Psoas muscle (tissue), 8 donors: ENCODE data around the gene SQSTM1. TPM values are rescaled to one million over a fixed set of nuclear protein-coding genes. Genes with fewer than 3 reads are reported as not detected.

ENCODE experiments used
- ATAC-seq, 4 donors: fragments of 200-7000 bp; cut with Tn5 transposase; one replicate each; pipeline ENCODE4 v1.9.1; 2020; ENCODE audit warnings: moderate library complexity in 3 of 4, mild to moderate bottlenecking in 2 of 4
- DNase-seq, 2 donors: peaks; one replicate each; pipeline ENCODE4 v3.0.0-alpha.2; 2020
- H3K27ac ChIP-seq: fragments of 200-600 bp; one replicate; pipeline ENCODE4 v1.8.0; 2022
- H3K27me3 ChIP-seq, 3 donors: fragments of 200-600 bp in 1 of 3; one replicate each; pipeline versions ENCODE4 v1.6.1 to v1.8.0; 2013 to 2022; ENCODE audit warnings: low read length in 2 of 3, mild to moderate bottlenecking in 2 of 3, moderate library complexity in 1 of 3; ENCODE audit not compliant: insufficient read depth in 3 of 3
- H3K36me3 ChIP-seq, 2 donors: fragments of 200-600 bp in 1 of 2; one replicate each; pipeline versions ENCODE4 v1.6.1 to v1.8.0; 2013 to 2022; ENCODE audit warnings: low read depth in 1 of 2, mild to moderate bottlenecking in 1 of 2, moderate library complexity in 1 of 2; ENCODE audit not compliant: insufficient read depth in 1 of 2
- H3K4me1 ChIP-seq: fragments of 200-600 bp; one replicate; pipeline ENCODE4 v1.8.0; 2022
- H3K4me3 ChIP-seq: fragments of 200-600 bp; one replicate; pipeline ENCODE4 v1.8.0; 2022; ENCODE audit warnings: mild to moderate bottlenecking
- H3K9me3 ChIP-seq: fragments of 200-600 bp; one replicate; pipeline ENCODE4 v1.8.0; 2022
- CTCF ChIP-seq: fragments of 200-600 bp; IDR thresholded peaks from one replicate; pipeline ENCODE4 v1.8.0; 2022; ENCODE audit warnings: antibody characterized with exemption
- WGBS, 3 donors: extraction: QIAGEN DNeasy Blood & Tissue Kit; methylation state at CpG; one replicate each; pipeline versions ENCODE4 v1.1.6 to v1.1.7; 2013; 5-methylcytosine and 5-hydroxymethylcytosine counted together
- intact Hi-C, 2 donors: fragments of 100-400 bp; cut with DNase I; formaldehyde crosslinking; loops; one replicate each; pipeline versions ENCODE4 v1.11.0 to v1.14.2; 2022
- polyA plus RNA-seq, 3 donors: library from polyadenylated mRNA; stranded (reverse); fragments of 200-250 nt; gene quantifications; one replicate each; pipeline ENCODE4 v1.2.3, GENCODE V29; 2013
- total RNA-seq, 4 donors: library from RNA; stranded (reverse); fragmentation: NEBNext Ultra II Directional in 2 of 4; extraction: Animal tissue kit (Norgen Biotek cat#: 25700) in 2 of 4; gene quantifications; one replicate each; pipeline versions ENCODE4 v1.2.1 to v1.2.4, GENCODE V29; 2021 to 2023
- donor health status: healthy with polysubstance abuse.
- donor health status: DM: no; HTN: no; CAD: no; lungs with moderate emphysema.
- donor health status: Bipolar disorder and iron deficiency.
- donor health status: healthy.
- donor health status: DM: yes; HTN: yes; CAD: no.
- donor health status: DM: no; HTN: no; CAD: no.
- donor health status: DM: no; HTN: no; CAD: no.
- donor health status: DM: yes; HTN: yes; CAD: no.

The SQSTM1 gene
- total and polyA plus RNA-seq, 7 donors = 463 to 1,199 (median 707) TPM

GRCh38 chr5:179798771-179799643, 21.7 kb upstream of the SQSTM1 start:
- intact Hi-C loops = no loop called here
- Histone ChIP-seq H3K9me3 (no peaks in the 10 kb centered on the region), H3K27ac (no peak overlapping the region), H3K27me3 (no peaks in the 10 kb centered on the region), H3K4me1 (peaks cover 35% of the 10 kb centered on the region), H3K36me3 (peaks cover 3 to 45% of the 10 kb centered on the region in 2 donors), H3K4me3 (no peak overlapping the region)
- ATAC-seq (no peak), DNase-seq (no peak)
- TF ChIP-seq CTCF = no peak
- WGBS, 3 donors = 94 to 97% (median 95%) methylated on average over 36 of the region's 36 CpGs

DNA sequence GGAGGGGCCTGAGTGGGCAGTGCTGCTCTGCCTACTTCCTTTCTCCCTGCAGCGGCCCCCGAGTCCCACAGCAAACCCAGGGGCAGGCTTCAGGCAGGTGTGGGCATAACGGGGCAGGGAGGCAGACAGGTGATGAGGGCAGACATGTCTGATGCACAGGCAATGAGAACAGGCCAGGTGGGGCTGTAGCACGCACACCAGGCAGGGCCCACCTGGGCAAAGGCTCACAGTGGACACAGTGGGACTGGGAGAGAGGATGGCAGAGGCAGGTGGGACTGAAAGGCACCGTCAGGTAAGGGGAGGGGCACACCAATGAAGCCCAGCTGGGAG, 21.1 kb upstream of the SQSTM1 start:
- peaks cover 41% of the 10 kb centered on the region for H3K4me1 ChIP-seq
- intact Hi-C loops = no loop called here

GRCh38 chr5:179800071-179800695, 20.5 kb upstream of the SQSTM1 start:
- no peaks in the 10 kb centered on the region for H3K27me3 ChIP-seq
- DNase-seq (no peak), ATAC-seq (no peak)
- peaks cover 40% of the 10 kb centered on the region for H3K4me1 ChIP-seq
- H3K9me3 ChIP-seq = no peaks in the 10 kb centered on the region
- H3K36me3 ChIP-seq = peaks cover 3 to 45% of the 10 kb centered on the region in 2 donors
- 92 to 94% (median 94%) methylated on average over 20 to 21 of the region's 21 CpGs for WGBS, 3 donors
- no peak for TF ChIP-seq CTCF
- intact Hi-C loops = loop anchor here (5.0 to 10.0 kb wide), 4 partner anchors 57 to 295 kb away; partner anchors contain the start of genes TBC1D9B (in 2 of the 2) and MRNIP (in 1 of the 2)
- no peak overlapping the region for H3K4me3 ChIP-seq
- no peak overlapping the region for H3K27ac ChIP-seq

More for the DNA sequence above, 21.1 kb upstream of the SQSTM1 start:
- Histone ChIP-seq H3K27me3 (no peaks in the 10 kb centered on the region), H3K9me3 (no peaks in the 10 kb centered on the region), H3K4me3 (no peak overlapping the region), H3K36me3 (peaks cover 3 to 45% of the 10 kb centered on the region in 2 donors), H3K27ac (no peak overlapping the region)
- DNase-seq (no peak), ATAC-seq (no peak)
- no peak for TF ChIP-seq CTCF
- 90 to 93% (median 92%) methylated on average over 4 to 5 of the region's 5 CpGs for WGBS, 3 donors

DNA sequence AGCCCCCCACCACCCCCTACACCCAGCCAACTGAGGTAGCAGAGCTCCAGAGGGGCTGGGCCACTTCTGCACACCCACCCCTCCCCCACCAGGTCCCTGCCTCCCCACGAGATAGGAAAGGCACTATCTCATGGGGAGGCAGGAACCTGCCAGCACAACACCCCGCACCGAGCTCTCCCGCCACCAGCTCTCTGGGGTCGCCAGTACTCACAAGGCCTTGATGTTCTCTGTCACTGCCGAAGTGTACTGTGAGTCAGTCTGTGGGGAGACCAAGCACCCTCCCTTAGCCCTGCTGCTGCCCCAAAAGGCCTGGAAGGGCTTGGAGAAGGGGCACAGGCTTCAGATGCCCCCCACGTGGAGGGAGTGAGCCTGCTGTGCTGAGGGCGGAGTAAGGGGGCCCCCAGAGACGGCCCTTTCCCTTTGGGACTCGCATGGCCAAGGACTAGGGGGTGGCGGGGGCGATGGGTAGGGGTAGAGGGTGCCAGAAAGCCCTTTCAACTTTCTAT, 20.0 kb upstream of the SQSTM1 start:
- TF ChIP-seq CTCF = no peak
- H3K27me3 ChIP-seq = no peaks in the 10 kb centered on the region
- H3K4me3 ChIP-seq = no peak overlapping the region
- H3K27ac ChIP-seq = no peak overlapping the region
- peaks cover 38% of the 10 kb centered on the region for H3K4me1 ChIP-seq
- intact Hi-C loops = loop anchor here (5.0 to 10.0 kb wide), 4 partner anchors 57 to 294 kb away; partner anchors contain the start of genes TBC1D9B (in 2 of the 2) and MRNIP (in 1 of the 2)
- H3K36me3 ChIP-seq = peaks cover 3 to 45% of the 10 kb centered on the region in 2 donors
- no peak for DNase-seq
- no peak for ATAC-seq
- H3K9me3 ChIP-seq = no peaks in the 10 kb centered on the region
- WGBS, 3 donors = 85 to 86% (median 86%) methylated on average over 11 to 12 of the region's 12 CpGs
